GM18868 (cell line): ENCODE measurements around the gene CNTN5.

Source experiments
- ATAC-seq: cut with Tn5 transposase; IDR thresholded peaks from one replicate; pipeline ENCODE4 v1.9.1; 2021; ENCODE audit warnings: mild to moderate bottlenecking, moderate library complexity; ENCODE audit not compliant: unreplicated experiment

The CNTN5 gene

GRCh38 chr11:99162819-99163218, 142.1 kb downstream of the CNTN5 start:
- ATAC-seq = no peak

DNA sequence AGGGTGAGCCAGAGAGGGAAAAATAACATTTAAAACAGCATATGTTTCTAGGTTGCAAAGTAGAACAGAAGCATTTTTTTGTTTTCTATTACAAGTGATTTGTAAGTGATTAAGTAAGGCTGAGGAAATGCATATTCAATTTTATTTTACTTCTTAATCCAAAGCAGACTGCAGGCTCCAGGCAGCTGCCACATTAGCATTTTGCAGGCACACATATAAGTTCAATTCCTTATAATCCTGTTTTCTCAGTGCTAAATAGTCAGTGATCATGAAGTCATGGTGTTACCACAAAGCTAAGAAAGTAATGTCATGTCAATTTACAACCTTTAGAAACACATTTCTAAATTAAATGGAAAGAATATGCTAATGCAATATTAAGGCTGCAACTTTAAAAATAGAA, 149.8 kb downstream of the CNTN5 start:
- no peak for ATAC-seq

- no peak for ATAC-seq
Measured at GRCh38 chr11:99171330-99171729, 150.6 kb downstream of the CNTN5 start.

DNA sequence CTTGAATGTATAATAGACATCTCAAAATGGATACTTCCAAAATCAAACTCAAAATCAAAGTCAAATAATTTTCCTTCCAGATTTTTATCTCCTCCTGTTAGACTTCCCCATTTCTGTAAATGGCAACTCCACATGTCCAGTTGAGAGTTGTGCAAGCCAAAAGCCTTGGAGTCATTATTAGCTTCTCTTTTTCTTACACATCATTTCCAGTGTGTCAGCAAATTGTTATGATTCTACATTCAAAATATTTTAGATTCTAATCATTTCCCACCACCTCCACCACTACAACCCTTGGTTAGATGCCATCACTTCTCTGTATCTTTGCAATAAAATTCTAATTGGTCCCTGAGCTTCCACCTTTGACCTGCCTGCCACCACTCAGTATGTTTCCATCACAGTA, 155.7 kb downstream of the CNTN5 start:
- ATAC-seq = no peak

DNA sequence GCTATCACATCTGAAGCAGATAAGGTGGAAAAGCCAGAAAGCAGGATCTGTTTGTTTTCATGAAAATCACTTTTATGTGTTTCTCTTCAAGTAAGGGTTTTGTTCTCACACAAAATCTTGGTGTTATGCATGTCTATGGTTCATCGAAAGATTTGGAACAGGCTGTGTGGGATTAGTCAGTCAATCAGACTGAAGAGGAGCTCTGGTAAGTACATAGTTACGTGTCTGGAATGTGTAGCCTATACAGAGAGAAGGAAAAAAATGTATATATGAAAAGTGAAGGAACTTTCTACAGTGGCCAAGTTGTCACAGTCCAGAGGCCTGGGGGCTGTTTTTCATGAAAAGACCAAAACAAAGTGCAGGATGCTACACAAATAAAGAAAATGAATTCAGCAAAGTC, 156.7 kb downstream of the CNTN5 start:
- no peak for ATAC-seq

- no peak for ATAC-seq
Measured at GRCh38 chr11:99184146-99184545, 163.4 kb downstream of the CNTN5 start.

- no peak for ATAC-seq
Measured at GRCh38 chr11:99188221-99188620, 167.5 kb downstream of the CNTN5 start.

- ATAC-seq = no peak
Measured at GRCh38 chr11:99192716-99193115, 172.0 kb downstream of the CNTN5 start.

DNA sequence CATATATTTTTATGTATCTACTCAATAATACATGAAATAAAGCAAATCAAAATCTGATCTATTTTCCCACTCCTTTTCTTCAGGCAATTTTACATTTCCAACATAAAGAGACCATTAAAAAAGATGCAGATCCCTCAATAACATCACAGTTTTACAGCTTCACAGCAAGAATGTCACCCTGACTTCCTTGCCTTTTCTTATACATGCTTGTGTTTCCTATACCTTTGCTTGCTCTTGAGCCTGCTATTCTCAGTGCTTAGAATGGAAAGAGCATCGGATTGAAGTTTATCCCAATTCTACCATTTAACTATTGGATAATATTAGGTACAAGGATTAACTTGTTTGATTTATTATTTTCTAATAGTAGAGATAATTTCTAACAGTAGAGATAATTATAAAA, 176.7 kb downstream of the CNTN5 start:
- no peak for ATAC-seq

DNA sequence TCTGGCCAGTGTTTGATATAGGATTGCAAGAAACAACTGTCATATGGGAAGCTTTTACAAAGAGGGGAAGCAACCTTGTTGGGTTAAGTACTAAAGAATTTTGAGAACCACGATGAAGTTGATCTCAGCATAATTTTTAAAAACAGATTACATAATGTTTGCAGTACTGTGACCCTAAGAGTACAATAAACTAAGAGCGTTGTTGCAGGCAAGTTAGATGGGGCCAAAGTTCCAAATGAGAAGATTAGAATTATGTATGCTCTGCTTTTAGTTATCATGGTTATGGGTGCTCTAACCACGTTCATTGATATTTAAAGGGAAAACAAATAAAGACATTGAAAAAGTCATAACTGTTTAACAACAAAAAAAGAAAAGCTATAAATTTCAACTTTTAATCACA, 177.5 kb downstream of the CNTN5 start:
- ATAC-seq = no peak

DNA sequence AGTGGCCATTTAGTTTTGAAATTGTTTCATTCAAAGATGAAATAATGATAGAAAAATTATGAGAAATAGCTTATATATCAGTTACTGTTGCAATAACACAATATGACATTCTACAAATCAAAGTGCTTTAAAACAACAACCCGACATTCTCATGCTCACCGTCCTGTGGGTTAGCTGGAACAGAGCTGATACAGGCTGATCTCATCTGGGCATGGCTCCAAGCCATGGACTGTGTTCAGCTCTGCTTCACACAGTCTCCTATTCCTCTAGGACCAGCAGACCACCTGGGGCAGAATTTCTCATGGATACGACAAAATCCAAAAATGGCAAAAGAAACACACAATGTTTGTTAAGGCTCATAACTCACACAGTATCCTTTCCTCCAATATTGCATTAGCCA, 178.6 kb downstream of the CNTN5 start:
- no peak for ATAC-seq

DNA sequence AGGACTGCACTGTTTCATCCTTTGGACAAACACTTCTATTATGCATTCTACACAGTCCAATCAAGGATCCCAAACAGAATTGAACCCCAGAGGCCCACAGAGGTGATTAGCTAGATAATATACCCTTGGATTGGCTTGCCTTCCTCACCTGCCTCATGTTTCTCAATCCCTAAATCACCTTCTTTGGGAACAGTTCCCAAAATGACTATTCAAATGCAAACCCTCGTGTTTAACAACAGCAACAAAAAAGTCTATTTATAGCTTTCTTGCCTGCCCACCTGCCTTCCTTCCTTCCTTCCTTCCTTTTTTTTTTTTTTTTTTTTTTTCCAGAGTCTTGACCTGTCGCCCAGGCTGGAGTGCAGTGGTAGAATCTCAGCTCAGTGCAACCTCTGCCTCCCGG, 180.0 kb downstream of the CNTN5 start:
- ATAC-seq = no peak

- no peak for ATAC-seq
Measured at GRCh38 chr11:99208813-99209212, 188.1 kb downstream of the CNTN5 start.

DNA sequence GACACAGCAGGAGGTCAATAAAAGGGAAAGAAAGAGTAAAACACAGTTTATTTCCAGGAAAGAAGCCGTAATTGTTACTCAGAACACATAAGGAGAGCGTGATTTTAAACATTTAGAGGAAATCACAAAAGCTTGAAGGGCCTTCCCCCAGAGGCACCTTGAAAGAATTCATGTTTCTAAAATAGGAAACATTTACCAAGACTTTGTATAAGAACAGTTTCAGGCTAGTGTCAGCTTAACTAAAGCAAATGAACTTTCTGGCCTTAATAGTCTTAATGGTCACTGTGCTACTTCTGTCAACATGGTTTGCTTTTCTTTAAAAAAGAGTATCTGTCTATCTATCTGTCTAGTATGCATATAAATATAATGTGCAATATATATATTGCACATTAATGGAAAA, 208.8 kb downstream of the CNTN5 start:
- ATAC-seq = no peak

DNA sequence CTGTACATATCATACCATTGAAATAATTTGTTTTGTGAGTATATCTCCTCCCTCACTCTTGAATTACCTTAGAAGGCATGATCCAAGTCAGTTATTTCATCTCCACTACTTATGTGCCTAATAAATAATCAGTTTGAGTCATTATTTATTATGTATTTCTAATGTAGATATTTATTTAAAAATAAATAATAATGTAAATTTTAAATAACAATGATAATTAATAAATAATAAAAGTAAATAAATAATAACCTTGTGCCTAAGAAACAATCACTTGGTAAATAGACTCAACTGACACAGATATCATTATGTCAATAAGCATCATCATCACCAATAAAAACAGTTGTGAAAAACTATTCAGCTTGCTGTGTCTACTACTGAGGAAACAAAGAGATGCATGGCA, 213.8 kb downstream of the CNTN5 start:
- no peak for ATAC-seq

DNA sequence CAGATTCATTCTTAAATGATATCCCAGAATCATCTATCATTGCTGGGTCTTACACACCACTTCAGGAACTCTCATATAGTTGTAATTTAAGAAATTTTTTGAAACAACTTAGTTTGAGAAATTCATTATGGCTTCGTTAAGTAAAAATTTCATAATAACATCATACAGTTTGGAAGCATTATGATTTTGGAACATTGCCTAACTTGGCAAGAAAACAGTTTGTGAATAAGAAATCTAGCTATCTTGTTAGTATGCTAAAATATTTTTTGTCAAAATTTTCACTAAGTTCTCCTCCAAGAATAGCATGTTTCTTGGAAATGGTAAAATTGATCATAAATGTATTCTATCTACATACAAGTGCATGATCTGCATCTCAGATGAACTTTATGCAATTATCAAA, 217.7 kb downstream of the CNTN5 start:
- ATAC-seq = no peak

- ATAC-seq = no peak
Measured at GRCh38 chr11:99240192-99241030, 219.7 kb downstream of the CNTN5 start.

DNA sequence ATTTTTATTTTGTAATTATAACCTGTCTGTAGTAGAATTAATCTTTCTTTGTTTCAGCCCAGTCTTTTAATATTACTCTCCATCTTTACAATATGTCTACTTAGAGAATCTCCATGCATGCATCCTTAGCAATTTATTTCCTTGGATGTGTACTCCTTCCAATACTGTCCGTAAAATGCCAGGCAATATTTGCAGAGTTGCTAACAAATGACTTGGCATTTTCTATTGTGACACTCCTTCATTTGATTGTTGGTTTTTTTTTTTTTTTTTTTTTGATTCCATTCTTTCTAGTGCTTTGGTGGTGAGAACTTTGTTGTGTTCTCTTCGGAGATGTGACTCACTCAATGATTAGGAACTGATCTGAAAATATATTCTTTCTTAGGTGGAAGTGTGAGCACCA, 220.3 kb downstream of the CNTN5 start:
- no peak for ATAC-seq

DNA sequence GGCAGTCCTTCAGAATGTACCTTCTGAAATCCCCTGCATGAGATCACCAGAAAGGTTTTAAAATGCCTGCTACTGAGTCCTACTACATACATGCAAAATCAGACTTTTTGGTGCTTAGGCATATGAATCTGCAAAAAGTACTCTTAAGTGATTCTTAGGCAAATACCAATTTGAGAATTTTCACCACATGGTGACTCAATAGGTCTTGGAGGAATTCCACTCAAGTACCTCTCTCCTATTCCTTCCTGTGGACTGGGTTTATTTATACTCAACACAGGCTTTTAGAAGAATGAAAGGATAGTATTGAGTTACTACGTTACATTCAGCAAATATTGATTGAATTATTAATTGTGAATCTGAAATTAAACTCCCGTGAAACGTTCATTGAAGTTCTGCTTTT, 223.9 kb downstream of the CNTN5 start:
- no peak for ATAC-seq

GRCh38 chr11:99246199-99246598, 225.4 kb downstream of the CNTN5 start:
- ATAC-seq = no peak

- ATAC-seq = no peak
Measured at GRCh38 chr11:99256614-99257013, 235.9 kb downstream of the CNTN5 start.

- no peak for ATAC-seq
Measured at GRCh38 chr11:99257131-99257530, 236.4 kb downstream of the CNTN5 start.

GRCh38 chr11:99260696-99261095, 239.9 kb downstream of the CNTN5 start:
- no peak for ATAC-seq
